Transverse colon (tissue), 4 donors: ENCODE data around the gene BLVRB.

Experiments used
- EP300 ChIP-seq: sonication (generic); formaldehyde crosslinking; IDR thresholded peaks from one replicate; pipeline ENCODE4 v1.6.1; 2017; ENCODE audit warnings: antibody characterized with exemption, low read depth
- POLR2A ChIP-seq: fragments of 450-650 bp; IDR thresholded peaks from one replicate; pipeline ENCODE4 v1.6.1; 2016; ENCODE audit warnings: antibody characterized with exemption, mild to moderate bottlenecking, moderate library complexity
- POLR2AphosphoS5 ChIP-seq, 3 donors: sonication (generic); formaldehyde crosslinking; IDR thresholded peaks; one replicate each; pipeline ENCODE4 v1.6.1; 2016; ENCODE audit warnings: antibody characterized with exemption in 3 of 3
- TF ChIP-seq, protein P1 (sequence below), 5 experiments: fragments of 200-600 bp in 3 of 5; fragments of 450-650 bp in 2 of 5; sonication (generic) in 3 of 5; IDR thresholded peaks; 1 replicate in 2 of 5; 2 replicates in 3 of 5; pipeline ENCODE4 v1.5.1; 2016 to 2017; ENCODE audit warnings: antibody characterized with exemption in 5 of 5, inconsistent platforms in 3 of 5, mild to moderate bottlenecking in 2 of 5, moderate library complexity in 1 of 5

DNA sequence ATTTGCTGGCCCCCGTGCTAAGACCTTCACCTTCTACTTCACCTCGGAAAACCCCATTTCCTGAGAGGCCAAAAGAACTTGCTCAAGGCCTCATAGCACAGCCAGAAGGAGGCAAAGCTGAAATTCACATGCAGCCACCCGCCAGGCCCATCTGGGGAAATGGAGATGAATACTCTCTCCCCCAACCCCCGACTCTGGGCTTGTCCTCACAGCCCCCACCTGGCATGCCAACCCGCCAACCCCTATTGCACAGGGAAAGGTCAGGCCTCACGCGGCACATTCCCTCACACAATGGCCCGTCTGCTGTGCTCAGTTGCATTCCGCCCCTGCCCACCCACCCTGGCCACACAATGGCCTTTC, 55.5 kb downstream of the BLVRB start:
- TF ChIP-seq, protein P1, sequence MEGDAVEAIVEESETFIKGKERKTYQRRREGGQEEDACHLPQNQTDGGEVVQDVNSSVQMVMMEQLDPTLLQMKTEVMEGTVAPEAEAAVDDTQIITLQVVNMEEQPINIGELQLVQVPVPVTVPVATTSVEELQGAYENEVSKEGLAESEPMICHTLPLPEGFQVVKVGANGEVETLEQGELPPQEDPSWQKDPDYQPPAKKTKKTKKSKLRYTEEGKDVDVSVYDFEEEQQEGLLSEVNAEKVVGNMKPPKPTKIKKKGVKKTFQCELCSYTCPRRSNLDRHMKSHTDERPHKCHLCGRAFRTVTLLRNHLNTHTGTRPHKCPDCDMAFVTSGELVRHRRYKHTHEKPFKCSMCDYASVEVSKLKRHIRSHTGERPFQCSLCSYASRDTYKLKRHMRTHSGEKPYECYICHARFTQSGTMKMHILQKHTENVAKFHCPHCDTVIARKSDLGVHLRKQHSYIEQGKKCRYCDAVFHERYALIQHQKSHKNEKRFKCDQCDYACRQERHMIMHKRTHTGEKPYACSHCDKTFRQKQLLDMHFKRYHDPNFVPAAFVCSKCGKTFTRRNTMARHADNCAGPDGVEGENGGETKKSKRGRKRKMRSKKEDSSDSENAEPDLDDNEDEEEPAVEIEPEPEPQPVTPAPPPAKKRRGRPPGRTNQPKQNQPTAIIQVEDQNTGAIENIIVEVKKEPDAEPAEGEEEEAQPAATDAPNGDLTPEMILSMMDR (IDR thresholded peaks at IDR 0.05) = no peak
- TF ChIP-seq POLR2A = no peak
- TF ChIP-seq POLR2AphosphoS5 (IDR thresholded peaks at IDR 0.05) = no peak
- no peak for TF ChIP-seq EP300
